NB4 (cell line): Measurements from ENCODE around the gene LYPD6B.

Experiments used
- DNase-seq: peaks from one replicate; pipeline ENCODE4 v3.0.0; 2010; ENCODE audit warnings: low read depth
- H3K4me3 ChIP-seq: one replicate; pipeline ENCODE4 v1.5.1; 2011; ENCODE audit warnings: mild to moderate bottlenecking, low read depth, low read length, moderate library complexity
- CTCF ChIP-seq: IDR thresholded peaks from one replicate; pipeline ENCODE4 v1.5.1; 2012; ENCODE audit warnings: low read depth, low read length
- MAX ChIP-seq: IDR thresholded peaks from 2 replicates; pipeline ENCODE4 v1.6.1; 2011; ENCODE audit warnings: low read depth, low read length
- MYC ChIP-seq: IDR thresholded peaks from 2 replicates; pipeline ENCODE4 v1.6.1; 2011; ENCODE audit warnings: low read depth, low read length
- POLR2A ChIP-seq: IDR thresholded peaks from 2 replicates; pipeline ENCODE4 v1.6.1; 2011; ENCODE audit warnings: mild to moderate bottlenecking; ENCODE audit not compliant: insufficient read length; ENCODE audit errors: extremely low read depth

The LYPD6B gene

GRCh38 chr2:149021271-149021719 is 17.2 kb upstream of the LYPD6B start:
- no peak for DNase-seq
- TF ChIP-seq CTCF: no peak
- no peak for TF ChIP-seq POLR2A
- no peak for TF ChIP-seq MAX
- TF ChIP-seq MYC: no peak
- no peak overlapping the region for H3K4me3 ChIP-seq

GRCh38 chr2:149021761-149022160 is 16.7 kb upstream of the LYPD6B start:
- no peak for DNase-seq
- no peak overlapping the region for H3K4me3 ChIP-seq

GRCh38 chr2:149023091-149023490 is 15.4 kb upstream of the LYPD6B start:
- H3K4me3 ChIP-seq: no peak overlapping the region
- TF ChIP-seq MYC (no peak), CTCF (no peak), POLR2A (no peak)
- DNase-seq: no peak

More at GRCh38 chr2:149021761-149022160, 16.7 kb upstream of the LYPD6B start:
- TF ChIP-seq CTCF (no peak), MAX (no peak)

GRCh38 chr2:149027590-149028250 is 10.8 kb upstream of the LYPD6B start:
- DNase-seq: no peak
- no peak for TF ChIP-seq CTCF
- TF ChIP-seq MYC: no peak
- no peak for TF ChIP-seq MAX
- TF ChIP-seq POLR2A: no peak
- no peak overlapping the region for H3K4me3 ChIP-seq

GRCh38 chr2:149028377-149028776 is 10.1 kb upstream of the LYPD6B start:
- no peak for DNase-seq
- no peak overlapping the region for H3K4me3 ChIP-seq

More at GRCh38 chr2:149028377-149028776, 10.1 kb upstream of the LYPD6B start:
- TF ChIP-seq MYC (no peak), CTCF (no peak), MAX (no peak), POLR2A (no peak)
